Keratinocyte (primary cell): ENCODE measurements around the gene INPP5B. TPM values are rescaled to one million over a fixed set of nuclear protein-coding genes. Genes with fewer than 3 reads are reported as not detected.

Experiments used
- DNase-seq: peaks from one replicate; pipeline ENCODE4 v3.0.0-alpha.2; 2011; ENCODE audit warnings: low read depth, missing footprints, low spot score
- FAIRE-seq: peaks from 2 replicates; lab custom pipeline; 2011; peaks lifted over from hg19 to GRCh38; lab: Jason Lieb, UNC
- H2AFZ ChIP-seq: 2 replicates; pipeline ENCODE4 v1.6.0; 2012; ENCODE audit warnings: low read length, control low read depth, inconsistent platforms; ENCODE audit not compliant: control insufficient read depth
- H3K27ac ChIP-seq: 2 replicates; pipeline ENCODE4 v1.5.1; 2011; ENCODE audit warnings: low read length; ENCODE audit not compliant: control insufficient read depth, insufficient read depth
- H3K27me3 ChIP-seq: 3 replicates; pipeline ENCODE4 v1.6.0; 2011; ENCODE audit warnings: low read length; ENCODE audit not compliant: control insufficient read depth, insufficient read depth; ENCODE audit errors: extremely low read depth
- H3K36me3 ChIP-seq, 2 experiments: 2 replicates in 1 of 2; 3 replicates in 1 of 2; pipeline ENCODE4 v1.5.1; 2011; ENCODE audit warnings: low read length in 2 of 2, mild to moderate bottlenecking in 1 of 2; ENCODE audit not compliant: control insufficient read depth in 2 of 2, insufficient read depth in 2 of 2; ENCODE audit errors: extremely low read depth in 1 of 2
- H3K4me1 ChIP-seq: 3 replicates; pipeline ENCODE4 v1.5.1; 2011; ENCODE audit warnings: low read length; ENCODE audit not compliant: control insufficient read depth, insufficient read depth; ENCODE audit errors: extremely low read depth
- H3K4me2 ChIP-seq: 3 replicates; pipeline ENCODE4 v1.6.0; 2011; ENCODE audit warnings: low read depth, low read length; ENCODE audit not compliant: control insufficient read depth, insufficient read depth; ENCODE audit errors: extremely low read depth
- H3K4me3 ChIP-seq, 3 experiments: fragments of 200-600 bp in 1 of 3; sonication (generic) in 1 of 3; 2 replicates in 2 of 3; 3 replicates in 1 of 3; pipeline ENCODE4 v1.5.1; 2011 to 2016; ENCODE audit warnings: low read length in 3 of 3, mild to moderate bottlenecking in 3 of 3, control low read depth in 2 of 3, inconsistent platforms in 1 of 3, low read depth in 1 of 3, mixed read lengths in 1 of 3, mixed run types in 1 of 3, moderate library complexity in 1 of 3; ENCODE audit not compliant: control insufficient read depth in 2 of 3, insufficient read depth in 2 of 3; ENCODE audit errors: extremely low read depth in 1 of 3
- H3K79me2 ChIP-seq: 2 replicates; pipeline ENCODE4 v1.6.0; 2012; ENCODE audit warnings: low read length; ENCODE audit not compliant: control insufficient read depth, insufficient read depth
- H3K9ac ChIP-seq: 3 replicates; pipeline ENCODE4 v1.6.0; 2011; ENCODE audit warnings: low read length; ENCODE audit not compliant: control insufficient read depth, insufficient read depth; ENCODE audit errors: extremely low read depth
- H3K9me1 ChIP-seq: 3 replicates; pipeline ENCODE4 v1.6.0; 2011; ENCODE audit warnings: low read length; ENCODE audit not compliant: control insufficient read depth, insufficient read depth; ENCODE audit errors: extremely low read depth
- H3K9me3 ChIP-seq: 2 replicates; pipeline ENCODE4 v1.5.1; 2012; ENCODE audit warnings: low read depth, low read length; ENCODE audit not compliant: control insufficient read depth
- H4K20me1 ChIP-seq: 3 replicates; pipeline ENCODE4 v1.6.0; 2011; ENCODE audit warnings: low read length; ENCODE audit not compliant: control insufficient read depth, insufficient read depth; ENCODE audit errors: extremely low read depth
- EZH2 ChIP-seq: IDR thresholded peaks from one replicate; pipeline ENCODE4 v1.6.1; 2012; ENCODE audit warnings: inconsistent platforms, mild to moderate bottlenecking, low read length, moderate library complexity
- dilution Hi-C: fragments of 300-500 bp; cut with MboI; formaldehyde crosslinking; loops from one replicate; pipeline ENCODE4 v1.7.0; 2020; ENCODE audit warnings: low sequenced_read_pairs; ENCODE audit not compliant: extremely low pct_ligation_motif_present
- polyA plus RNA-seq, 5 experiments: library from polyadenylated mRNA; depleted of rRNA in 3 of 5; stranded (reverse) in 3 of 5; stranded (forward) in 1 of 5; unstranded in 1 of 5; fragments of >200 nt; gene quantifications; 1 replicate in 1 of 5; 2 replicates in 3 of 5; 3 replicates in 1 of 5; pipeline versions ENCODE4 v1.2.1 to v1.2.3, GENCODE V29; 2011 to 2012; ENCODE audit warnings: missing spikeins in 2 of 5, low read depth in 1 of 5, low replicate concordance in 1 of 5
- TF ChIP-seq, protein P1 (sequence below), 3 experiments: IDR thresholded peaks in 1 of 3; conservative IDR thresholded peaks in 1 of 3; optimal IDR thresholded peaks in 1 of 3; 2 replicates in 2 of 3; 3 replicates in 1 of 3; pipeline versions ENCODE3 to v1.5.1; 2011; ENCODE audit warnings: low read length in 3 of 3, mild to moderate bottlenecking in 3 of 3, moderate library complexity in 2 of 3, control low read depth in 1 of 3, inconsistent platforms in 1 of 3; ENCODE audit not compliant: insufficient read depth in 2 of 3; ENCODE audit errors: extremely low read depth in 1 of 3

Gene INPP5B
- polyA plus RNA-seq, 1 donor (not counting 4 experiments of a cell fraction or from before 2014, with no cell fraction given), result 6.4 TPM

DNA sequence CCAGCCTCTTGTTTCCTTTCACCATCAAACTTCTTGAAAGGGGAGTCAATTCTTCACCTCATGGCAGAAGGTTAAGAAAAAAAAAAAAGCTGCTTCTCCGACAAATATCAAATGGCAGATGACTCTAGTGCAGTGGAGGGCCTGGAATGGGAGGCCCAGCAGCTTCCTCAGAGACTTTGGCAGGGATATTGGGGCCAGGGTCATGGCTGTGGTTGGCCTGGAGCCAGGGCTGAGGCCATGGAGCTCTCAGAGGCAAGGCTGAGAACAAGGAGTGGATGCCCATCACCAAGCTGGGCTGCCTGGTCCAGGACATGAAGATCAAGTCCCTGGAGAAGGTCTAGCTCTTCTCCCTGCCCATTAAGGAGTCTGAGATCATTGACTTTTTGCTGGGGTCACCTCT is 106.1 kb downstream of the INPP5B start:
- H3K27ac ChIP-seq, result no peak overlapping the region
- H2AFZ ChIP-seq, result no peak overlapping the region
- H3K9me3 ChIP-seq, result no peaks in the 10 kb centered on the region
- dilution Hi-C loops, result no loop called here
- H3K4me1 ChIP-seq, result no peaks in the 10 kb centered on the region
- H3K36me3 ChIP-seq, result peaks cover 20 to 34% of the 10 kb centered on the region in 2 experiments
- no peaks in the 10 kb centered on the region for H3K27me3 ChIP-seq
- FAIRE-seq (no peak), DNase-seq (no peak)
- peaks cover 4% of the 10 kb centered on the region for H4K20me1 ChIP-seq
- H3K9me1 ChIP-seq, result no peaks in the 10 kb centered on the region
- no peak overlapping the region for H3K9ac ChIP-seq
- TF ChIP-seq EZH2, result no peak
- TF ChIP-seq, protein P1, sequence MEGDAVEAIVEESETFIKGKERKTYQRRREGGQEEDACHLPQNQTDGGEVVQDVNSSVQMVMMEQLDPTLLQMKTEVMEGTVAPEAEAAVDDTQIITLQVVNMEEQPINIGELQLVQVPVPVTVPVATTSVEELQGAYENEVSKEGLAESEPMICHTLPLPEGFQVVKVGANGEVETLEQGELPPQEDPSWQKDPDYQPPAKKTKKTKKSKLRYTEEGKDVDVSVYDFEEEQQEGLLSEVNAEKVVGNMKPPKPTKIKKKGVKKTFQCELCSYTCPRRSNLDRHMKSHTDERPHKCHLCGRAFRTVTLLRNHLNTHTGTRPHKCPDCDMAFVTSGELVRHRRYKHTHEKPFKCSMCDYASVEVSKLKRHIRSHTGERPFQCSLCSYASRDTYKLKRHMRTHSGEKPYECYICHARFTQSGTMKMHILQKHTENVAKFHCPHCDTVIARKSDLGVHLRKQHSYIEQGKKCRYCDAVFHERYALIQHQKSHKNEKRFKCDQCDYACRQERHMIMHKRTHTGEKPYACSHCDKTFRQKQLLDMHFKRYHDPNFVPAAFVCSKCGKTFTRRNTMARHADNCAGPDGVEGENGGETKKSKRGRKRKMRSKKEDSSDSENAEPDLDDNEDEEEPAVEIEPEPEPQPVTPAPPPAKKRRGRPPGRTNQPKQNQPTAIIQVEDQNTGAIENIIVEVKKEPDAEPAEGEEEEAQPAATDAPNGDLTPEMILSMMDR (optimal IDR thresholded peaks at IDR 0.05 in 1 of 3, IDR thresholded peaks at IDR 0.05 in 1 of 3, conservative IDR thresholded peaks at IDR 0.05 in 1 of 3; ENCODE audit: extremely low read depth in 1 of 3, insufficient read depth in 2 of 3, low read length in 3 of 3), result no peak
- H3K4me3 ChIP-seq, result no peak overlapping the region
- no peak overlapping the region for H3K4me2 ChIP-seq
- peaks cover 29% of the 10 kb centered on the region for H3K79me2 ChIP-seq

DNA sequence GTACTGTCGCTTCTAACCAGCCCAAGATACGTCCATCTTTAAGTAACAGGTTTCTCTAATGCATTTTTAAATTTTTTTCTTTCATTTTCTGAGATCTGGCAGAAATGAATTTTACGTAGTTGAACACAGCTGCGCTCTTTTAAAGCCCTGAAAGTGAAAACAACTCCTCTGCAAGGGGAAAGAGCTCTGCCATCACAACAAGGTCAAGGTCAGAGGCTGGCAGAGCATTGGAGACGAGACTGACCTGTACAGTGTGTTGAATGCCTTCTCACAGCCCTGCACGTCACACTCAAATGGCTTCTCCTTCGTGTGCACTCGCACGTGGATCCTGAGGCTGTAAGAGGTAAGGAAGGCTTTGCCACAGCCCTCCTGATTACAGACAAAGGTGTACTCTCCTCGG is 107.2 kb downstream of the INPP5B start:
- TF ChIP-seq, protein P1 (optimal IDR thresholded peaks at IDR 0.05 in 1 of 3, IDR thresholded peaks at IDR 0.05 in 1 of 3, conservative IDR thresholded peaks at IDR 0.05 in 1 of 3; ENCODE audit: extremely low read depth in 1 of 3, insufficient read depth in 2 of 3, low read length in 3 of 3), result no peak
- TF ChIP-seq EZH2, result no peak
- Histone ChIP-seq H4K20me1 (peaks cover 4% of the 10 kb centered on the region), H3K9me3 (no peaks in the 10 kb centered on the region), H2AFZ (no peak overlapping the region), H3K27me3 (no peaks in the 10 kb centered on the region), H3K9me1 (no peaks in the 10 kb centered on the region), H3K4me1 (peaks cover 3% of the 10 kb centered on the region), H3K4me2 (no peak overlapping the region), H3K27ac (no peak overlapping the region), H3K9ac (no peak overlapping the region), H3K4me3 (no peak overlapping the region), H3K79me2 (peaks cover 20% of the 10 kb centered on the region), H3K36me3 (peaks cover 20 to 37% of the 10 kb centered on the region in 2 experiments)
- FAIRE-seq (no peak), DNase-seq (no peak)
- dilution Hi-C loops, result no loop called here
